Kidney (tissue), 14 donors: ENCODE measurements around the gene CIAO2B. TPM values are rescaled to one million over a fixed set of nuclear protein-coding genes. Genes with fewer than 3 reads are reported as not detected.
A peak's percentile ranks its signal among the peaks of the same experiment; 100 is the strongest.

ENCODE experiments used
- DNase-seq, 5 donors: peaks; one replicate each; pipeline ENCODE4 v3.0.0-alpha.2; 2013 to 2020
- FAIRE-seq: peaks from 2 replicates; lab custom pipeline; 2012; peaks lifted over from hg19 to GRCh38; lab: Jason Lieb, UNC
- H3K27ac ChIP-seq, 2 donors: one replicate each; pipeline ENCODE4 v1.7.0; 2013; ENCODE audit warnings: low read depth in 2 of 2, low read length in 2 of 2, inconsistent platforms in 1 of 2
- H3K27me3 ChIP-seq: one replicate; pipeline ENCODE4 v1.7.1; 2013; ENCODE audit warnings: low read length, inconsistent platforms; ENCODE audit not compliant: control insufficient read depth, insufficient read depth
- H3K36me3 ChIP-seq, 3 donors: one replicate each; pipeline versions ENCODE4 v1.7.0 to v1.7.1; 2013; ENCODE audit warnings: low read length in 3 of 3, control low read depth in 1 of 3, inconsistent platforms in 1 of 3; ENCODE audit not compliant: insufficient read depth in 3 of 3, control insufficient read depth in 2 of 3
- H3K4me1 ChIP-seq, 3 donors: one replicate each; pipeline versions ENCODE4 v1.7.0 to v1.7.1; 2013; ENCODE audit warnings: low read length in 3 of 3, inconsistent platforms in 1 of 3, low read depth in 1 of 3; ENCODE audit not compliant: control insufficient read depth in 2 of 3, insufficient read depth in 2 of 3
- H3K4me3 ChIP-seq, 3 donors: one replicate each; pipeline versions ENCODE4 v1.7.0 to v1.8.1; 2013; ENCODE audit warnings: low read length in 3 of 3, control low read depth in 1 of 3, inconsistent platforms in 1 of 3
- H3K9ac ChIP-seq, 3 donors: one replicate each; pipeline versions ENCODE4 v1.7.0 to v1.7.1; 2013; ENCODE audit warnings: low read length in 3 of 3, control low read depth in 1 of 3, inconsistent platforms in 1 of 3
- H3K9me3 ChIP-seq, 3 donors: one replicate each; pipeline versions ENCODE4 v1.7.0 to v1.7.1; 2013; ENCODE audit warnings: low read length in 3 of 3, control low read depth in 1 of 3, inconsistent platforms in 1 of 3; ENCODE audit not compliant: control insufficient read depth in 2 of 3, insufficient read depth in 1 of 3
- CTCF ChIP-seq: IDR thresholded peaks from 3 replicates; pipeline ENCODE4 v1.5.1; 2012; ENCODE audit warnings: mild to moderate bottlenecking, moderate library complexity, borderline replicate concordance; ENCODE audit not compliant: insufficient read depth; ENCODE audit errors: extremely low read depth
- intact Hi-C: fragments of 100-400 bp; cut with DNase I; formaldehyde crosslinking; loops from one replicate; pipeline ENCODE4 v1.11.1; 2022
- polyA plus RNA-seq: library from polyadenylated mRNA; stranded (reverse); fragments of 350-450 nt; fragmentation: Illumina TruSeq; extraction: RNeasy Lipid Tissue Mini Kit (QIAGEN cat#74804); gene quantifications from one replicate; pipeline ENCODE4 v1.2.3, GENCODE V29; 2014; ENCODE audit warnings: low read depth, low replicate concordance; ENCODE audit not compliant: insufficient read depth
- total RNA-seq: library from RNA; stranded (reverse); fragmentation: NEBNext Ultra II Directional; extraction: Animal tissue kit (Norgen Biotek cat#: 25700); gene quantifications from one replicate; pipeline ENCODE4 v1.2.1, GENCODE V29; 2021
- donor health status: control.
- donor health status: control.
- donor health status: control.
- donor health status: control.
- donor health status: control.
- donor health status: DM: yes; HTN: yes; CAD: no.
- donor health status: Normal renal cell carcinoma (clear cell type).

Gene CIAO2B
- total and polyA plus RNA-seq, 2 donors from 2014 or later: 71.2 to 284 TPM

- peak; percentile 95 for TF ChIP-seq CTCF
- Histone ChIP-seq H3K9ac (no peak overlapping the region), H3K4me1 (peaks cover 0 to 5% (median 2%) of the 10 kb centered on the region in 3 donors), H3K9me3 (no peaks in the 10 kb centered on the region), H3K27me3 (no peaks in the 10 kb centered on the region), H3K27ac (no peak overlapping the region), H3K4me3 (no peak overlapping the region), H3K36me3 (no peaks in the 10 kb centered on the region)
- no peak for FAIRE-seq
- intact Hi-C loops: no loop called here
- DNase-seq: peak in 4 of 5 donors; percentile 77 to 92 (median 86)
Observed at GRCh38 chr16:66954097-66954659, 20.0 kb upstream of the CIAO2B start.

- no peak for FAIRE-seq
- Histone ChIP-seq H3K27ac (peak overlapping the region; percentile 23 to 35), H3K4me1 (peaks cover 0 to 11% (median 7%) of the 10 kb centered on the region in 3 donors), H3K27me3 (no peaks in the 10 kb centered on the region), H3K4me3 (no peak overlapping the region), H3K36me3 (no peaks in the 10 kb centered on the region), H3K9me3 (no peaks in the 10 kb centered on the region), H3K9ac (no peak overlapping the region)
- intact Hi-C loops: no loop called here
- TF ChIP-seq CTCF: no peak
- no peak for DNase-seq
Observed at GRCh38 chr16:66953462-66954096, 19.4 kb upstream of the CIAO2B start.

- intact Hi-C loops: no loop called here
- Histone ChIP-seq H3K4me1 (peaks cover 0 to 13% (median 11%) of the 10 kb centered on the region in 3 donors), H3K9ac (no peak overlapping the region), H3K9me3 (no peaks in the 10 kb centered on the region), H3K27me3 (no peaks in the 10 kb centered on the region), H3K27ac (peak overlapping the region in 1 of 2 donors; percentile 23), H3K36me3 (no peaks in the 10 kb centered on the region), H3K4me3 (no peak overlapping the region)
- no peak for FAIRE-seq
- DNase-seq: no peak
- TF ChIP-seq CTCF: no peak
Observed at GRCh38 chr16:66952430-66953110, 18.4 kb upstream of the CIAO2B start.
